NCI-H1092 treated with DMSO at 0.1 percent for 48 hours (cell line): Measurements from ENCODE around the gene MARCO.

Source experiments
- DNase-seq: peaks from one replicate; lab custom pipeline; 2025; lab: John Stamatoyannopoulos, UW

MARCO gene, protein sequence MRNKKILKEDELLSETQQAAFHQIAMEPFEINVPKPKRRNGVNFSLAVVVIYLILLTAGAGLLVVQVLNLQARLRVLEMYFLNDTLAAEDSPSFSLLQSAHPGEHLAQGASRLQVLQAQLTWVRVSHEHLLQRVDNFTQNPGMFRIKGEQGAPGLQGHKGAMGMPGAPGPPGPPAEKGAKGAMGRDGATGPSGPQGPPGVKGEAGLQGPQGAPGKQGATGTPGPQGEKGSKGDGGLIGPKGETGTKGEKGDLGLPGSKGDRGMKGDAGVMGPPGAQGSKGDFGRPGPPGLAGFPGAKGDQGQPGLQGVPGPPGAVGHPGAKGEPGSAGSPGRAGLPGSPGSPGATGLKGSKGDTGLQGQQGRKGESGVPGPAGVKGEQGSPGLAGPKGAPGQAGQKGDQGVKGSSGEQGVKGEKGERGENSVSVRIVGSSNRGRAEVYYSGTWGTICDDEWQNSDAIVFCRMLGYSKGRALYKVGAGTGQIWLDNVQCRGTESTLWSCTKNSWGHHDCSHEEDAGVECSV

DNA sequence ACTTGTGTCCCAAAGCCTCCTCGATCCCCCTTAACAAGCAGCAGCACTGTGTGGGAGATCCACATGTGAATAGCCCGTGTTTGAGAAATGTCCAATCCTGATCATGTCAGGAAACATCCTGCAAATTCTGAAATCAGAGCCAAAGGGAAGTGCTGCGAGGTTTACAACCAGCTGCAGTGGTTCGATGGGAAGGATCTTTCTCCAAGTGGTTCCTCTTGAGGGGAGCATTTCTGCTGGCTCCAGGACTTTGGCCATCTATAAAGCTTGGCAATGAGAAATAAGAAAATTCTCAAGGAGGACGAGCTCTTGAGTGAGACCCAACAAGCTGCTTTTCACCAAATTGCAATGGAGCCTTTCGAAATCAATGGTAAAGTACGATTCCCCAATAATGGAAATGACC lies at the start of gene MARCO:
Gene MARCO, plus strand, starts transcription at position 164 of the 400 bp plus-strand sequence. Its CDS starts 107 bp downstream, at position 271.
- DNase-seq, result no peak

- no peak for DNase-seq
These were observed 48.9 kb upstream of the MARCO start for GRCh38 chr2:118893100-118893499.

DNA sequence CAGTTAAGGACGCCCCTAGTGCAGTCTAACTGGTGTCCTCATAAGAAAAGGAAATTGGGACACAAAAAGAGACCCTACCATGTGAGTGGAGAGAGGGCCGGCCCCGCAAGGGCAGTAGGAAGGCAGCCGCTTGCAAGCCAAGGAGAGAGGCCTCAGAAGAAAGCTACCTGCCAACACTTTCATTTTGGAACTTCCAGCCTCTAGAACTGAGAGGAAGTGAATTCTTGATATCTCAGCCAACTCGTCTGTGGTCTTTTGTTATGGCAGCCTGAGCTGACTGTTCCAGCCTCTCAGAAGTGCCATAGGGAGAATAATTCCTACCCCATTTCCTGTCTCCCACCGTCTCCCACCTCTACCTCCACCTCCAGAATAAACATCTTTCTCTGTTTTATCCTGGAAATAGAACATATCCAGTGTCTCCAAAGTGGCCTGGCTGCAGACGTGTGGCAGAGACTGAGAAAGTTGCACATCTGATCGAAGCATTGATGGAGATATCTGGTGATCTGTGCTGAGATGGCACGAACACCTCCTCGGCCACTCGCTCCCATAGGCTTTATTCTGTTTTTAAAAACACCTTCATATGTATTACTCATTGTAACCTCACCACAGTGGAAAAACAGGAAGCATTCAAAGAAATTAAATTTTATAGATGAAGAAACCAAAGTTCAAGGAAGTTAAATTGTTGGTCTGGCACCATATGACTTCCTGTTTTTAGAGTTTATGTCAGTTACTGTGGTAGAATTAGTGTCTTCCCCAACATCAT lies 39.5 kb upstream of the MARCO start:
- DNase-seq, result no peak

DNA sequence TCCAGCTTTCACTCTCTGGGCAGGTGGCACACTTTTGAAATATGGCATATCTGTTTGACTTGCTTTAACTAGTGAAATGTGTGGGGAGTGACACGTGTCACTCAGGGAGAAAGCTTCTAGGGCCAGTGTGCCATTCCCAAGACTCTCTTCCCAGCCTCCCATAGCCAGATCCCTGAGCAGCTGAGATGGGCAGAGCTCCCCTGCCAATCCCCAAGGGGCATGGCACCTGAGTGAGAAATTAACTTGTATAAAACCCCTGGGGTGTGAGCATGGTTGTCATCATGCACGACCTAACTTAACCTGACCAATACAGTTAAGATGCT lies 39.0 kb upstream of the MARCO start:
- no peak for DNase-seq

- DNase-seq, result no peak
These were observed 38.2 kb upstream of the MARCO start for GRCh38 chr2:118903551-118904479.

GRCh38 chr2:118905206-118905605 lies 36.8 kb upstream of the MARCO start:
- DNase-seq, result no peak

GRCh38 chr2:118906186-118906585 lies 35.8 kb upstream of the MARCO start:
- no peak for DNase-seq

DNA sequence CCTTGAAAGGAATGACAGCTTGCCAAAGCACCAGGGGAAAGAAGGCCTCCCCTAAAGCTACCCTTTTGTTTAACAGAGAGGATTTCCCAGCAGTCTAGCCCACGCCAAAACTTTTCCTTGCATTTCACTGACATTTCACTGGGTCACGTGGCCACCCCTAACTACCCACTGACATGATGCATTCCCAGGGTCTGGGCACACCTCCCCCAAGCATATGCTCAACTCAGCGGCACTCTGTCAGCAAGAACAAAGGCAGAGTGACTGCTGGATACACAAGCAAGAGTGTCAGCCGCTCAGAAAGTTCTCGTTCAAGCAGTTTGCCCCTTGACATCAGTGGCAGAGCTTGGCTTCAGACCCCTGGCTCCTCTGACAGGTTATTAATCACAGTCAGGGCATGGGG lies 34.2 kb upstream of the MARCO start:
- DNase-seq, result no peak

DNA sequence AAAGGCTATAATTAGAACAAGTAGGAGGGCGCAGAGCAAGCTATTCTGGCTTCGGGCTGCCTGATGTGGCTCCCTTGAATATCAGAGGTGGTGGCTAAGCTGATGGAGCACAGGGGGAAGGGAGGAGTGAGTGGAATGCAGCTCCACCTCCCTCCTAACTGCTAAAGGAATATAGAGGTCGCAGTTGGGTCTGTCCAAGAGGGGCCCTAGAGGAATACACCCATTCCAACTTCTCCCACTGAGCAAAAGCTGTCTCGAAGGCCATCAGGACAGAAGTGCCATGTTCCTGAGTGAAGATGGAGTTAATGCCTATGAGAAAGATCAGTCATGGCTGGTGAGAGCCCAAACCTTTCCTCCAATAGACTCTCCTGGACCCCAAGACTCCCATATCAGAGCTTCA lies 32.8 kb upstream of the MARCO start:
- no peak for DNase-seq

- no peak for DNase-seq
These were observed 30.7 kb upstream of the MARCO start for GRCh38 chr2:118911166-118911856.

- no peak for DNase-seq
These were observed 30.1 kb upstream of the MARCO start for GRCh38 chr2:118911936-118912335.

DNA sequence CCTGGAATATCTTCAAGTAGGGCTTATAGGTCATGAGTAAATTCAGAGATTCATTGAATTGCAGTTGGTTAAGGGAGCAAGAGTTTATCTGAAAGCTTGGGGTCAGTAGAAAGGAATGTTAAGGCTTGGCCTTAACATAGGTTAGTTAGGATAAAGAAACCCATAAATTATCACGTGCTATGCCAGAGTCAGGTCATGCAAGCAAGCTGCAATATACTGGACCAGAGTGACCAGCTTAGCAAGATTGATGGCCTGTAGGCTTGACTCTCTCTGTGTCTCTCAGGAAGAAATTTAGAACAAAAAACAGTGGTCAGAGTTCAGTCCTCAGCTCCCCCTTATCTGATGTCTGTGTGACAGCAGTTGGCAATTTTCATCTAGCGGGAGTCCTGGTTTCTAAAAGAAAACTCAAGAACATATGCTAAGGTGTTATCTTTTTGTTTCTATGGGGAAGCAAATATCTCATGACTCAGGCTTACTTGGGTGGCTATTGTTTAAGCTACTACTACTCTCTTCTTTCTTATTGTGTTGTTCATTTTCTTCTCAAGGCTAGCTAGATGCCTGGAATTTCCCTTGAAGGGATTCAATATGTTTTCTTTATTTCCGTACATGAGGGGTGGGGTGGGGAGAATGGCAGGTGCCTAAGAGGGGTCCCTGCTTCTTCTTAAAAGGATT lies 28.7 kb upstream of the MARCO start:
- DNase-seq, result no peak

DNA sequence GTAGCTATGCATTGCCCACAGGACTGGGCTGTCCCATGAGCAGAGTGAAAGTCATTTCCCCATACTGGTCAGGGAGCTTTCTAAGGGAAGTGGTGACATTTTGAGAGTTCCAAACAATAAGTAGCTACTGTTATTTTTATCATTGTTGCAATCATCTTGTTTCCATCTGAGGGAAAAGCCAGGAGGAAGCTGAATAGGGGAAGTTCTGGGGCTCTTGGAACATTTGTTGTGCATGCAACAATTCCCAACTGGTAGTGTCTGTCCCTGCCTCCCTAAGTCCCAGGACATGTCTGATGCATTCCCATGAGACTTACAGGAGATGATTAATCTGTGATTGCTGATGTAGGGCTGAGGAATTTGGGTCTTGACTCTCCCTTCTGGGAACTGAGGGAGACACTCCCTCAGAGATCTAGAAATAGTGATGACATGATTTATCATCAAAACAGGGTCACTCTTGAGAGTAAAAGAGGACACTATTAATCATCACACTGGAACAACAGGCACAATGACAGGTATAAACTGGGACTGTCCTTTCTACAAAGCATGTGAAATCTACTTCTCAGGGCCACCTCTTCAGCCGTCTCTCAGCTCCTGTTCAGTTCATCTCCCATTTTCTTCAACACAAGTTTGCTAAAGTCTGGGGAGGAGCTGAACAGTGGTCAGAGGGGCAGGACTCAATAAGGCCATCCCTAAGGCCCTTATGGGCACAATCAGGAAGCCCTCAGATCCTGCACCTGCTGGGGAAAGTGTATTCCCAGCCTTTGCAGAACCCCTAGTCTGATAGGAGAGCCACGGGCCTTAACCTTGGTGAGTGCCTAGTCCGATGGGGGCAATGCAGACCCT lies 28.0 kb upstream of the MARCO start:
- DNase-seq, result no peak

DNA sequence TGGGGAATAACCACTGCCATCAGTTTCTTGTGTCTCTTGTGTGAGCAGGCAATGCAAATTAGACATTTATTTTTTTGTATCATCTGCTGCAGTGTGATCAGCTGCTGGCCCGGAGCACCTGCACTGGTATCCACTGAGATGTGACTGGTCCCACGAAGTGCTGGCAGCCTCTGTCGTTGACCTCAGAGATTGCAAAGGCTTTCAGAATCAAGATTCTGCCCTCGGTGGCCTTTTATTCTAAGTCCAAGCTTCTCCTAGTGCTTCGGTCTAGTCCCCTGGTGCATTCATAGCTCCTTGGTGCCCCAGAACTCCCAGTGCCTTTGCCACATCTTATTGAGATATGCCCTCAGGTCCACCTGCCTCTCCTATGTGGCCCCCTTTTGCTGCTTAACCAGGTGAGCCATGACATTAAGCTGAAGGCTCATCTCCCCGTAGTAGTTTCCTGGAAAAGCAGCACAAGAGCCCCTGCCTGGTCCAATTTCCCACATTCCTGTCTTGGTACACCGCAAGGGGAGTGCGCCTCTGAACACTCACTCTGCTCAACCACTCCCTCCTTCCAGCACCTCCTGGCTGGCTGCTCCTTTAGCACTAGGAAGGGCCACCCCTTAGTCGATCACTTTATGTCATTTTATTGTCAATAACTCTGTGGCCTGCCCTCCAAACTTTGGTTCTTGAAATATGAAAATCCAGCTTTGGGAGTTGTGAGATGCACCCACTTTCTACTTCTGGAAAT lies 27.1 kb upstream of the MARCO start:
- DNase-seq, result no peak

DNA sequence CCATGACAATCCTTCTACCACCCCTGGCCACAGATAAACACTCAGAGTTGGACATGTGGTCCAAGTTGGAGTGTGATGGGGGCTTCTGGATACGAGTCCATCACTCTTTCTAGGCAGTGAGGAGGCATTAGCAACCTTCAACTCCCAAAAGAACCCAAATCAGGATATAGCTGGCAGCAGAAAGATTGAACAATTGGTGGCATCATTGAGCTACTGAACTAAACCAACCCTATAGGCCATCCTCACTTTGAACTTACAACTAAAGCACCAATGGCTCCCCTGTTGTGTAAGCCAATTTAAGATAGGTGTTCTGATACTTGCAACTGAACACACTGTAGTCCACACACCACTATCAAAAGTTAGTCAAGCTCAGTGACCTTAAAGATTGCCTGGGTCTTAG lies 24.0 kb upstream of the MARCO start:
- no peak for DNase-seq

- no peak for DNase-seq
These were observed 20.3 kb upstream of the MARCO start for GRCh38 chr2:118921646-118922045.

DNA sequence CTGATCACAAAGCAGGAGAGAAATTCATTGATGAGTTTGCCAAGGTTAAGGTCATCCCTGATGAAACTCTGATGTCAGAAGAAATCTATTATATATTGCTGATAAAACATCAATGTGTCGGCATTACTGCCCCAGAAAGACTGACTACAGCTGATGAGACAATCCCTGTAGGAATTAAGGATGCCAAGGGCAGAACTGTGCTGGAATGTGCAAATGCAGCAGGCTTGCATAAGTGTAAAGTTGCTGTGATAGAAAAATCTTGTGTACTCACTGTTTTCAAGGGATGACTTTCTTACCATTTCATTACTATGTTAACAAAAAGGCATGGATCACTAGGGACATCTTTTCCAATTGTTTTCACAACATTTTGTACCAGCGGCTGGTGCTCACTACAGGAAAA lies 19.7 kb upstream of the MARCO start:
- no peak for DNase-seq

GRCh38 chr2:118923371-118923770 lies 18.6 kb upstream of the MARCO start:
- no peak for DNase-seq

- no peak for DNase-seq
These were observed 16.5 kb upstream of the MARCO start for GRCh38 chr2:118925476-118925875.
